Measurements from ENCODE around the gene CYP4Z1.
"Not testable (repeated sequence)": the region's sequence is repeated elsewhere in the genome, so short reads cannot be mapped to it uniquely, and the experiment has no call there.

DNA sequence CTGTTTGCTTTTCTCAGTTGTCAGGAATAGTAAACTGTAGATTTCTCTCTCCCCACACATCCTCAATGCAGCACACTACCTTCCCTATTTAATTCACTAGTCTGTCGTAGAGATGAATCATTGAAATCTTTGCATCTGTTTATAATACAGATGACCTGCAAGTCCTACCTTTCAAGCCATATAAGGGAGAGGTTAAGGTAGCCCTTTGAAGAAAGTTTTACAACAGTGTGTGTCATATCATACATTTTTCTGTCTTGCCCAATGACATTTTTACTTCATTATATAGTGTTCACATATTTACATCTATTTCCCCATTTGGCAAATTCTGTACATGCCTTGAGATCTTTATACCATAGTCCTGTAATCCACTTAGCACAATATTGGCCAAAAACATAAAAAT is 79.5 kb downstream of the CYP4Z1 start:
- not testable (repeated sequence) for TF ChIP-seq CTCF, POLR2A (IDR thresholded peaks at IDR 0.05)

Measured in upper lobe of left lung (tissue), 4 donors.